GM12873 (cell line): ENCODE results near the gene HDAC7.

Source experiments
- TF ChIP-seq, protein P1 (sequence below): IDR thresholded peaks from 2 replicates; pipeline ENCODE4 v1.5.1; 2012; ENCODE audit warnings: low read depth, mild to moderate bottlenecking, moderate library complexity, low read length, control low read depth; ENCODE audit not compliant: insufficient read depth; ENCODE audit errors: missing control alignments

The HDAC7 gene

DNA sequence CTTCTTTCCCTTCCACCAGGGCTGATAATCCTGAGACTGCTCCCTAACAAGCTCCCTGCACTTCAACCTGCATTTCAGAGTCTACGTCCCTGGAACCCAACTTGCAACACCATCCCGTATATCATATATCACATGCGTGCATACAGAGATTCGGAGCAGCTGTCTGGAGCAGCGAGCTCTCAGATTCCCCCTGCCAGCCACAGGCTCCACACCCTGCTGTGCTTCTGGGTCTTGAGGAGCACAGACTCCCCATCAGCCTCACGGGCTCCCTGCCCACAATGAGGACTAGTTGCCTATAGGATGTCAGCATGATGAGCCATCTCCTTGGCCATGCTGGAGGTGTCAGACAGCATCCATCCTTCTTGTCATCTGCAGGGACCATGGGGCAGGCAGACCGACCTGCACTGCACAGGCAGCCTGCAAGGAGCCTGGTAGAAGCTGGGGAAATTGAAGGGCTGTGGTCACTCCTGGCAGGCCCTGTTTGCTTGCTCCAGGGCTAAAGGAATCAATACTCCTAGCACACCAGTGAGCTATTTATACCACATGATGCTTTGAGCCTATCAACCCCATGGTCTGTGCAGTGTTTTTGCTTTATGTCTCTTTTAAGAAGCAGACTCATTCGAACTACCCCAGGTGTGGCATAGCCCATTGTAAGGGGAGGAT lies 19.6 kb upstream of the HDAC7 start:
- TF ChIP-seq, protein P1, sequence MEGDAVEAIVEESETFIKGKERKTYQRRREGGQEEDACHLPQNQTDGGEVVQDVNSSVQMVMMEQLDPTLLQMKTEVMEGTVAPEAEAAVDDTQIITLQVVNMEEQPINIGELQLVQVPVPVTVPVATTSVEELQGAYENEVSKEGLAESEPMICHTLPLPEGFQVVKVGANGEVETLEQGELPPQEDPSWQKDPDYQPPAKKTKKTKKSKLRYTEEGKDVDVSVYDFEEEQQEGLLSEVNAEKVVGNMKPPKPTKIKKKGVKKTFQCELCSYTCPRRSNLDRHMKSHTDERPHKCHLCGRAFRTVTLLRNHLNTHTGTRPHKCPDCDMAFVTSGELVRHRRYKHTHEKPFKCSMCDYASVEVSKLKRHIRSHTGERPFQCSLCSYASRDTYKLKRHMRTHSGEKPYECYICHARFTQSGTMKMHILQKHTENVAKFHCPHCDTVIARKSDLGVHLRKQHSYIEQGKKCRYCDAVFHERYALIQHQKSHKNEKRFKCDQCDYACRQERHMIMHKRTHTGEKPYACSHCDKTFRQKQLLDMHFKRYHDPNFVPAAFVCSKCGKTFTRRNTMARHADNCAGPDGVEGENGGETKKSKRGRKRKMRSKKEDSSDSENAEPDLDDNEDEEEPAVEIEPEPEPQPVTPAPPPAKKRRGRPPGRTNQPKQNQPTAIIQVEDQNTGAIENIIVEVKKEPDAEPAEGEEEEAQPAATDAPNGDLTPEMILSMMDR = no peak

DNA sequence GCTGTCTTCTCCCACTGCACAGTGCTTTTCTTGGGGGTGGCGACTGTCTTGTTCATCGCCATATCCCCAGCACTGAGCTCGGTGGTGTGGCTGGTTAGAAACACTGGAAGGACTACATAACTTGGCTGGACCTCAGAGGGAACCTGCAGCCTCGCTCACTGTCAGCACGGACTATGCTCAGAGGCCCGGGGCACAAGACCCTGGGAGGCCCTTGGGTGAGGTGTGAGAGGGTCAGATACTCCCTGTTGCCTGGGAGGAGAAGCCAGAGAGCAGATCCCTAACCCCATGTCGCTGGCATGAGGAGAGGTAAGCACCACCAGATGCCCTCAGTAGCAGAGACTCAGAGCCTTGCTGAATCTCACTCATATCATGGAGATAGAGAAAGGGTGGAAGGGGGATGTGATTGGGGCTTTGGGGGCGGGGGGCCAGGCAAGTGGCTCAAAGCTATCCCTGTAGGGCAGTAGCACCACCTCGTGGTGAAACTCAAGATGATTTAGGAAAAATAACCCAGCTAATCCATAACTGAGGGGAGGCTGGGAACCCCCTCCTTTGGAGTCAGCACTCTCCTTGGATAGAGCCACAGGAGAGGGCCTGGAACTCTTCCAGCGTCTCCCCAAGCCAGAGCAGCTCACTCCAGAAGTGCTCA lies 18.7 kb upstream of the HDAC7 start:
- TF ChIP-seq, protein P1 = peak; percentile 53

DNA sequence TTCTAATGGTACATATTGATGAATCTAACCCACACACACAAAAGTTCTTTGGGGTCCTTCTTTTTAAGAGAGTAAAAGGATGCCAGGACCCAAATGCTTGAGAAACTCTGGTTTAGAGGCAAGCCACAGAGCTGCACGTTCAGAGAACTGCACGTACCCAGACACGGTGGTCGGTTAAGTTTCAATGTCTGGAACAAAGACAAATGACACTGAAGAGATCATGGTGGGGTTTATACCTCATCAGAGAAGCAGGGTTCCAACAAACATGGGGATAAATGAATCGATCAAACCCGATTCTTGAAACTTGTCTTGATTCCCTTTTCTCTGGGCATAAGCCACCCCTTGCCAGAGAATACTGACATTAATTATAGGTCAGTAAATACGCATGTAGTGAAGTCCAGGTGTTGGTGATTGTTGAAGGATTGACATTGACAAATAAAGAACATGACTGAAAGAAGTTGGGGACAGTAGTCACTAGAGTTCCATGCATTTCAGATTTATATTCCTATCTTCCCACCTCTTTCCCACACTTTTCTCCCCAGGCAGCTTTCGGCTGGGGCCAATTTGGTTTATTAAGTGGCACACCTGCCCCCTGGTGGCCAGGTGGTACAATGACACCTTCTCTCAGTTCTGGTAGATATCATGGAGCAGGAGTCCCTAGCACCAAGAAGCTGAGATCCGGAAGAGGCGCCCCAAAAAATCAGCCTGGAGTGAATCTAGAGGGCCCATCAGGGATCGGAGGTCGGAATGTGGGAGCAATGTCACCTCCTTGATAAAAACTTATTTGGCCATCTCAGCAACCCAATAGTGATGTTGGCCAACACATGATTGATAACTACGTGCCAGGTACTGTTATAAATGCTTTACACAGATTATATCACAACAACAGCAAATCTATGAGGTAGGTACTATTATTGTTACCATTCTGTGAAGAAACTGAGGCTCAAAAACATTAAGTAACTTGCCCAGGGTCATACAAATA lies 17.8 kb upstream of the HDAC7 start:
- TF ChIP-seq, protein P1 = peak; percentile 85

DNA sequence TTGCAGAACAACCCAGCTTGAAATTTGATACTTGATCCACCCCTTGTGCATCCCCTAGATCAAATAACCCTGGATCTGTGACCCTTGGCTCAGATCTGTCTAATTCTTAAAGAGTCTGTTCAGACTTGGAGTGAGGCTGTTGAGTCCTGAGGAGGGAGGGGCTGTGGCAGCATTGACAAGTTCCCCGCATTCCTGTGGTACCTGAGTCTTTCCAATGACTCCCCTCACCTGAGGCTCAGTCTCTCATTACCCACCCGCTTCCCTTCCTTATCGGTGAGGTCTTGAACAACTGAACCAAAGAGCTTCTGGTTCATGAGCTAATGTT lies 16.1 kb upstream of the HDAC7 start:
- TF ChIP-seq, protein P1 = no peak

DNA sequence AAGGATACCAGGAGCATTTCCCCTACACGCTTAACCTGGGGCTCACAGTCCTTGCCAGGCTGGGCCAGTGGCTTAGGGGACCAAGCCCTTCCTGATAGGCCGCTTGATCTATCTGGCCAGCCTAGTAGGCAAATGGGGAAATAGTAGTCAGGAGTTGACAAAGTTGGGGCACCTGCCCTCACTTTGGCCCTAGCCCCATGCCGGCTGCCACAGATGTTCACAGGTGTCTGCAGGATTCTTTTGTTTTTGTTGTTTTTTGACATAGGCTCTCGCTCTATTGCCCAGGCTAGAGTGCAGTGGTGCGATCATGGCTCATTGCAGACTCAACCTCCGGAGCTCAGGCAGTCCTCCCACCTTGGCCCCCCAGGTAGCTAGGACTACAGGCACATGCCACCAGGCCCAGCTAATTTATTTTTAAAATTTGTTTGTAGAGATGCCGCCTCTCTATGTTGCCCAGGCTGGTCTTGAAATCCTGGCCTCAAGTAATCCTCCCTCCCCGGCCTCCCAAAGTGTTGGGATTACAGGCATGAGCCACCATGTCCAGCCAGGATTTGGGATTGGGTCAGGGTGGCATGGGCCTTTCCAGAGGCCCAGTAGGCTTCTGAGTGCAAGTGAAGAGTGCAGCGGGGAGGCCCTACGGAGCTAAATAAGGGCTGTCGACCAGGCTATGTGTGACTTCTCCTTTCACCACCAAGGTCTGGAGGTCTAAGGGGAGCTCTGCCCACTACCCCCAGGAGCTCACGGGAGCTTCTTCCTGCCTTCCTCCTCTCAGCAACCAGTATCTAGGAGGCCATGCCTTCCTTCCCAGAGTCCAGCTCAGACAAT lies 15.5 kb upstream of the HDAC7 start:
- TF ChIP-seq, protein P1 = no peak

DNA sequence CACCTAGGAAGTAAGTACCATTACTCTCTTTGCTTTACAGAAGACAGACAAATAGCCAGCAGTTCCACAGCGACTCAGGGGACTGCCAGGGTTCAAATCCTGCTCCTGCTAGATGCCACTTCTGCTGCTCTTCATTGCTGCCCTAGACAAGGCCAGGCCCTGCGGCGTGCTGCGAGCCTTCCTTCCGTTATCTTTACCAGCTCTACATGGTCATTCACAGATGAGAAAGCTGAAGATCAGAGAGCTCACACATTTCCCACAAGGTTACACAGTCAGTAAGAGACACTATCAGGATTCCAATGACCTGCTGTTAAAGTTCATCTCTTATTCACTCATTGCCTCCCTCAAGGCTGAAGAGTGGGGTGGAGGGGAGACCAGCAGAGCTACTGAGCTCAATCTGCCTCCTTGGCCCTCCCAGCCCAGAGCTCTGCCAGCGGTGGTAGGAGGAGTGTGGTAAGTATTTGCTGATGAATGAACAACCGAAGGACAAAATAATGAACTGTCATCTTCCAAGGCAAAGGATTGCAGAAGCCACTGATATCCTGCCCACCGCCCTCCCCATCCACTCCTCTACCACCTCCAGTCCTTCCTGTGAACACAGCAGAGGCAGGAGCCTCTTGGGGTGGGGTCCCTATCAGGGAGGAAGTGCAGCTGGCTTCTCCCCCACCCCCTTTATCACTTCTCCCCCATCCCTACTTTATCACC lies 14.6 kb upstream of the HDAC7 start:
- TF ChIP-seq, protein P1 = no peak
